ENCODE results near the gene SLC52A3. TPM values are rescaled to one million over a fixed set of nuclear protein-coding genes. Genes with fewer than 3 reads are reported as not detected.
"Not testable (repeated sequence)": the region's sequence is repeated elsewhere in the genome, so short reads cannot be mapped to it uniquely, and the experiment has no call there.

The SLC52A3 gene
- total and polyA plus RNA-seq, 9 of the 15 experiments (the other 6 are each of a cell fraction or from before 2014, with no cell fraction given): 0.06 to 0.60 (median 0.11) TPM

DNA sequence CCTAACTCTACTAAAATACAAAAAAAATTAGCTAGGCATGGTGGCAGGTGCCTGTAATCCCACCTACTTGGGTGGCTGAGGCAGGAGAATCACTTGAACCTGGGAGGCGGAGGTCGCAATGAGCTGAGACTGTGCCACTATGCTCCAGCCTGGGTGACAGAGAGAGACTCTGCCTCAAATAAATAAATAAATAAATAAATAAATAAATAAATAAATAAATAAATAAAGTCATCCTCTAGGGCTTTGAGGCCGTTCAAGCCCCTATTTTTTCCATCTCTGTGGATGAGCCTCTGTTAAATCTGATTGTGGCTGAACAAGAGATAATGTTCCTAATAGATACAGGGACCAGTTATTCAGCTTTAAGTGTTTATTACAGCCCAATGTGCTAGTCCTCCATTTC, 33.4 kb upstream of the SLC52A3 start:
- Histone ChIP-seq H3K27me3 (ENCODE audit: control insufficient read depth in 2 of 2, insufficient read depth in 2 of 2, low read length in 2 of 2) (no peaks in the 10 kb centered on the region), H3K4me1 (replicated peaks in 1 of 2; ENCODE audit: control insufficient read depth in 2 of 2, insufficient read depth in 2 of 2, low read length in 2 of 2) (no peaks in the 10 kb centered on the region), H3K9me1 (ENCODE audit: control insufficient read depth, insufficient read depth, low read length) (no peaks in the 10 kb centered on the region), H2AFZ (ENCODE audit: low read depth, low read length) (no peak overlapping the region), H3K9me3 (replicated peaks; ENCODE audit: control insufficient read depth, insufficient read depth, low read depth, low read length) (no peaks in the 10 kb centered on the region), H3K36me3 (ENCODE audit: control insufficient read depth, insufficient read depth, low read length) (no peaks in the 10 kb centered on the region), H3K27ac (ENCODE audit: extremely low read depth, low read depth, low read length) (no peak overlapping the region), H3K9ac (ENCODE audit: insufficient read depth in 1 of 2, low read depth in 2 of 2, low read length in 2 of 2) (no peak overlapping the region), H3K4me3 (no peak overlapping the region), H3K4me2 (ENCODE audit: insufficient read depth, low read length) (no peak overlapping the region), H4K20me1 (replicated peaks; ENCODE audit: control insufficient read depth, insufficient read depth, low read length) (no peaks in the 10 kb centered on the region), H3K79me2 (ENCODE audit: control insufficient read depth, insufficient read depth, low read length) (no peaks in the 10 kb centered on the region)
- whole genome bisulfite sequencing (ENCODE audit: insufficient coverage, low coverage, missing lambda C conversion rate): 7% methylated on average over 1 of the region's 3 CpGs
- ATAC-seq (no peak), FAIRE-seq (no peak), DNase-seq (ENCODE audit: extremely low read depth in 1 of 4, low spot score in 3 of 4) (no peak)
- CTCF ChIA-PET (ENCODE audit: low intra/inter-chr PET ratio): no interaction called here
- POLR2A ChIA-PET: interaction anchor here (0.6 to 0.7 kb wide), 2 partner anchors 48 to 114 kb away, joined by 3 read pairs; no protein-coding TSS in a partner anchor
- intact Hi-C loops (cut with micrococcal nuclease) (no loop called here), in situ Hi-C loops (cut with MboI) (no loop called here)
- BruUV-seq (replicated peaks): no TSS peak
- TF ChIP-seq WHSC1 (IDR thresholded peaks at IDR 0.05; ENCODE audit: low read length) (no peak), MTF1 (CRISPR knock-in tag; IDR thresholded peaks at IDR 0.05; ENCODE audit: borderline replicate concordance) (no peak), RBM34 (IDR thresholded peaks at IDR 0.05; ENCODE audit: borderline replicate concordance, insufficient read depth, low read length) (no peak), GABPA (tag; conservative IDR thresholded peaks at IDR 0.05; ENCODE audit: low read depth) (no peak), MCM3 (IDR thresholded peaks at IDR 0.05) (no peak), HDGF (IDR thresholded peaks at IDR 0.05) (no peak), HOXB6 (CRISPR knock-in tag; IDR thresholded peaks at IDR 0.05; ENCODE audit: borderline replicate concordance) (no peak), ZNF165 (CRISPR knock-in tag; IDR thresholded peaks at IDR 0.05; ENCODE audit: borderline replicate concordance) (no peak), CBX1 (IDR thresholded peaks at IDR 0.05; ENCODE audit: low read depth) (no peak), ZNF778 (CRISPR knock-in tag; IDR thresholded peaks at IDR 0.05) (no peak)
- TF ChIP-seq, protein P1, sequence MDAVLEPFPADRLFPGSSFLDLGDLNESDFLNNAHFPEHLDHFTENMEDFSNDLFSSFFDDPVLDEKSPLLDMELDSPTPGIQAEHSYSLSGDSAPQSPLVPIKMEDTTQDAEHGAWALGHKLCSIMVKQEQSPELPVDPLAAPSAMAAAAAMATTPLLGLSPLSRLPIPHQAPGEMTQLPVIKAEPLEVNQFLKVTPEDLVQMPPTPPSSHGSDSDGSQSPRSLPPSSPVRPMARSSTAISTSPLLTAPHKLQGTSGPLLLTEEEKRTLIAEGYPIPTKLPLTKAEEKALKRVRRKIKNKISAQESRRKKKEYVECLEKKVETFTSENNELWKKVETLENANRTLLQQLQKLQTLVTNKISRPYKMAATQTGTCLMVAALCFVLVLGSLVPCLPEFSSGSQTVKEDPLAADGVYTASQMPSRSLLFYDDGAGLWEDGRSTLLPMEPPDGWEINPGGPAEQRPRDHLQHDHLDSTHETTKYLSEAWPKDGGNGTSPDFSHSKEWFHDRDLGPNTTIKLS (IDR thresholded peaks at IDR 0.05; ENCODE audit: borderline replicate concordance, low read depth): no peak
- TF ChIP-seq, protein P2, sequence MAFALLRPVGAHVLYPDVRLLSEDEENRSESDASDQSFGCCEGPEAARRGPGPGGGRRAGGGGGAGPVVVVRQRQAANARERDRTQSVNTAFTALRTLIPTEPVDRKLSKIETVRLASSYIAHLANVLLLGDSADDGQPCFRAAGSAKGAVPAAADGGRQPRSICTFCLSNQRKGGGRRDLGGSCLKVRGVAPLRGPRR (CRISPR knock-in tag; IDR thresholded peaks at IDR 0.05): no peak
- TF ChIP-seq, protein P3, sequence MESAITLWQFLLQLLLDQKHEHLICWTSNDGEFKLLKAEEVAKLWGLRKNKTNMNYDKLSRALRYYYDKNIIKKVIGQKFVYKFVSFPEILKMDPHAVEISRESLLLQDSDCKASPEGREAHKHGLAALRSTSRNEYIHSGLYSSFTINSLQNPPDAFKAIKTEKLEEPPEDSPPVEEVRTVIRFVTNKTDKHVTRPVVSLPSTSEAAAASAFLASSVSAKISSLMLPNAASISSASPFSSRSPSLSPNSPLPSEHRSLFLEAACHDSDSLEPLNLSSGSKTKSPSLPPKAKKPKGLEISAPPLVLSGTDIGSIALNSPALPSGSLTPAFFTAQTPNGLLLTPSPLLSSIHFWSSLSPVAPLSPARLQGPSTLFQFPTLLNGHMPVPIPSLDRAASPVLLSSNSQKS (CRISPR knock-in tag; IDR thresholded peaks at IDR 0.05): no peak

DNA sequence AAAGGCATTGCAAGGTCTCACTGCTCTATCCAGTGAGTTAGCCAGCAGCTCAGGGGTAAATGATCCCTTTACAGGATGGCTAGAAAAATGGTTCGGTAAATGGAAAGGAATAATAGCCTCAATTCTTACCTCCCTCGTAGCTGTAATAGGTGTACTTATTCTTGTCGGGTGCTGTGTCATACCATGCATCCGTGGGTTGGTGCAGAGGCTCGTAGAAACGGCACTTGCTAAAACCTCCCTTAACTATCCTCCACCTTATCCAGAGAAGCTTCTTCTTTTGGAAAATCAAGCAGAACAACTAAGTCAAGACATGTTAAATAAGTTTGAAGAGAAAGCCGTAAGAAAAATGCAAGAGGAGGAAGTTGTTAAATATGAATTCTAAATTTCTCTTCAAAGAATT, 31.7 kb upstream of the SLC52A3 start:
- in situ Hi-C loops (cut with MboI); CTCF ChIA-PET (ENCODE audit: low intra/inter-chr PET ratio); DNase-seq (ENCODE audit: extremely low read depth in 1 of 4, low spot score in 3 of 4); H3K27ac ChIP-seq (ENCODE audit: extremely low read depth, low read depth, low read length); H3K9me3 ChIP-seq (replicated peaks; ENCODE audit: control insufficient read depth, insufficient read depth, low read depth, low read length); ATAC-seq; H2AFZ ChIP-seq (ENCODE audit: low read depth, low read length); H3K9me1 ChIP-seq (ENCODE audit: control insufficient read depth, insufficient read depth, low read length); H3K4me2 ChIP-seq (ENCODE audit: insufficient read depth, low read length); H3K27me3 ChIP-seq (ENCODE audit: control insufficient read depth in 2 of 2, insufficient read depth in 2 of 2, low read length in 2 of 2); H3K4me1 ChIP-seq (replicated peaks in 1 of 2; ENCODE audit: control insufficient read depth in 2 of 2, insufficient read depth in 2 of 2, low read length in 2 of 2); H3K4me3 ChIP-seq; H3K36me3 ChIP-seq (ENCODE audit: control insufficient read depth, insufficient read depth, low read length); BruUV-seq (replicated peaks); FAIRE-seq; H4K20me1 ChIP-seq (replicated peaks; ENCODE audit: control insufficient read depth, insufficient read depth, low read length); H3K79me2 ChIP-seq (ENCODE audit: control insufficient read depth, insufficient read depth, low read length); intact Hi-C loops (cut with micrococcal nuclease); POLR2A ChIA-PET; H3K9ac ChIP-seq (ENCODE audit: insufficient read depth in 1 of 2, low read depth in 2 of 2, low read length in 2 of 2): not testable (repeated sequence)
- WGBS (ENCODE audit: insufficient coverage, low coverage, missing lambda C conversion rate): 15% methylated on average over 5 of the region's 7 CpGs

All from K562 (cell line).